HG02938 (cell line): ENCODE measurements around the gene FGF1.

Source experiments
- ATAC-seq: cut with Tn5 transposase; IDR thresholded peaks from one replicate; pipeline ENCODE4 v1.9.1; 2021; ENCODE audit warnings: mild to moderate bottlenecking, moderate library complexity; ENCODE audit not compliant: unreplicated experiment

FGF1 gene

GRCh38 chr5:142545650-142546322 lies 140.1 kb downstream of the FGF1 start:
- ATAC-seq, result no peak

DNA sequence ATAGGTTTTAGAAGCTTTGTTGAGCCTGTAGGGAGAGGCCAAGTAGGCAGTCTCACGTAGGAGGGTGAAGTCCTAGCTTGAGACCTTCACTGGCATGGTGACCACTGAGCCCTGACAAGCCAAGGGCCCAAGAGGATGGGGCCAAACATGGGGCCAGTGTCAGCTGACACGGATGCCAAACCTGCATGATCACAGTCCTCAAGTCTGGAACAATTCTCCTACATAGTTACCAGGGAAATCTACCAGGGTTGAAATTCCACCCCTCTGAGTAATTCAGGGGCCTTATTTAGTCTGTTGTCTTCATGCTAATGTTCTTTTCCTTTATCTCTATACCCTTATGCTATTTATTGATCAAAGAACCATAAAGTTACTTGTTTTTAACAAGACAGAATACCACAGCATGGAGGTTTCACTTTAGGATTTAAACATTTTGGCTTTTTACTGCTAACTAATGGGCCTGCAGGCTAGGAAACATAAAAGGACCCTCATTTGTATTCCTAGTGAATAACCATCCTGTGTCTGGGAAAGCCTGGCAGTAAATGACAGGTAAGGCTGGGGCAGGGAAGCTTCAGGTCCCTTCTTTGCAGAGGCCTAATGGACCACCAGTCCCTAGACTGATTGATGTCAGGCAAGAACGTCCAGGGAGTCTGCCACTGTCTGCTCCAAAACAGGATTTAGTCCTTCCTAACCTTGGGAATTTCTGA lies 140.8 kb downstream of the FGF1 start:
- ATAC-seq, result no peak

DNA sequence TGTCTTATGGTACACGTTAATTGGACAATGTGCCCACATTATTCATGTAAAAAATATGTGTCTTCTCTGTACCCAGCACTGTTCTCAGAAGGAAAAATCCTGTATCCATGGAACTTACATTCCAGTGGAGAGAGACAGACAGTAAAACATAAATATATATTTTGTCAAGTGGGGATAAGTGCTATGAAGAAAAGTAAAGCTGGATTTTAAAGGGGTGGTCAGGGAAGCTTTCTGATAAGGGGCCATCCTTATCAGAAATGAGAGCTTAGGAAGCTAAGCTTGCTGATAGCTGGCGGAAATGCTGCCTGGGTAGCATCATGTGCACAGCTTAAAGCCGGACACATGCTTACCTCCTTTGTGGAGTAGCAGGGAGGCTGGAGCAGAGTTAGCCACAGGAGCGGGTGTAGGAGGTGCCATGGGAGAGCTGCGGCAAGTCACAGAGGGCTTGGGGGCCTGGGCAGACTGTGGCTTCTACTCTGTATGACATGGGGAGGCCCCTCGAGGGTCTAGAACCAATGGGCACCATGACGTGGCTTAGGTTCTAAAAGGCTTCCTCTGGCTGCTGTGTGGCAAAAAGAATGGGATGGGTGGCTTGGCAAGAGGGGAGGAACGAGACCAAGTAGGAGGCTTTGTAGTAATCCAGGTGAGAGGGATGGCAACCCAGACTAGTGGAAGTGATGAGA lies 141.7 kb downstream of the FGF1 start:
- no peak for ATAC-seq

GRCh38 chr5:142542906-142543305 lies 143.0 kb downstream of the FGF1 start:
- no peak for ATAC-seq
